Forelimb muscle (tissue), 1 donor: Measurements from ENCODE around the gene OR2W1. TPM values are rescaled to one million over a fixed set of nuclear protein-coding genes. Genes with fewer than 3 reads are reported as not detected.

Experiments used
- DNase-seq: peaks from one replicate; pipeline ENCODE4 v3.0.0-alpha.2; 2013; ENCODE audit warnings: low read depth
- polyA plus RNA-seq: library from polyadenylated mRNA; unstranded; fragments of 120-200 nt; gene quantifications from one replicate; pipeline ENCODE4 v1.2.1, GENCODE V29; 2013; ENCODE audit not compliant: insufficient read length

OR2W1 gene
- polyA plus RNA-seq, 1 donor: not detected

- no peak for DNase-seq
These were observed 48.0 kb downstream of the OR2W1 start for GRCh38 chr6:28996844-28997510.

DNA sequence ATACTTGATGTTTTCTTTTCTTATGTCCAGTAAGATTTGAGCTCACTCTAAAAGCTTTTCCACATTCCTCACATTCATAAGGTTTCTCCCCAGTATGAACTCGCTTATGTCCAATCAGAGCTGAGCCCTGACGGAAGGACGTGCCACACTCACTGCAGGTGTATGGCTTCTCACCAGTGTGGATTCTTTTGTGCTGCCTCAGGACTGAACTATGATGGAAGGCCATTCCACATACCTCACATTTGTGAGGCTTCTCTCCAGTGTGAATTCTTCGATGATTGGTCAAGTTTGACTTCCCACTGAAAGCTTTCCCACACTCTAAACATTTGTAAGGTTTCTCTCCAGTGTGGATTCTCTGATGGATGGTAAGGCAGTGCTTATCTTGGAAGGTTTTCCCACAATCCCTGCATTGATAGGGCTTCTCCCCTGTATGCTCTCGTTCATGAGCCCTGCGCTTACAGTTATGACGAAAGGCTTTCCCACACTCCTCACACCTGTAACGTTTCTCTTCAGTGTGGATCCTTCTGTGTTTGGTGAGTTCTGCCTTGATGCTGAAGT is 49.8 kb downstream of the OR2W1 start:
- DNase-seq: no peak

Other genes starting within 250 kb of the OR2W1 start
- gene TRIM27, start 121.2 kb downstream of the OR2W1 start, polyA plus RNA-seq: 44.6 TPM
- 1.6 TPM for gene ZNF311, start 39.9 kb downstream of the OR2W1 start, polyA plus RNA-seq
- not detected for gene OR2B3, start 42.1 kb upstream of the OR2W1 start, polyA plus RNA-seq
- gene OR2J1, start 54.3 kb upstream of the OR2W1 start, polyA plus RNA-seq: not detected
- not detected for gene OR2J3, start 62.9 kb upstream of the OR2W1 start, polyA plus RNA-seq
- not detected for gene OR2J2, start 125.7 kb upstream of the OR2W1 start, polyA plus RNA-seq